ENCODE data around the gene NRXN3. TPM values are rescaled to one million over a fixed set of nuclear protein-coding genes. Genes with fewer than 3 reads are reported as not detected.

NRXN3 gene
- polyA plus RNA-seq, 3 donors, result 0.22 to 0.46 (median 0.27) TPM

- no peak overlapping the region for H3K27ac ChIP-seq (ENCODE audit: low read depth, low read length)
- 88 to 92% (median 90%) methylated on average over 1 of the region's 1 CpG for WGBS, 3 donors
Observed at GRCh38 chr14:79370969-79371368, 1200.8 kb downstream of the NRXN3 start.

- WGBS, 3 donors, result 76 to 87% (median 81%) methylated on average over 6 of the region's 6 CpGs
- no peak overlapping the region for H3K27ac ChIP-seq (ENCODE audit: low read depth, low read length)
Observed at GRCh38 chr14:79373451-79373850, 1203.3 kb downstream of the NRXN3 start.

GRCh38 chr14:79375356-79375755 lies 1205.2 kb downstream of the NRXN3 start:
- WGBS, 3 donors, result 66 to 80% (median 70%) methylated on average over 7 of the region's 7 CpGs
- H3K27ac ChIP-seq (ENCODE audit: low read depth, low read length), result no peak overlapping the region

- 51 to 62% (median 57%) methylated on average over 1 of the region's 1 CpG for WGBS, 3 donors
- no peak overlapping the region for H3K27ac ChIP-seq (ENCODE audit: low read depth, low read length)
Observed at GRCh38 chr14:79376557-79376956, 1206.4 kb downstream of the NRXN3 start.

- H3K27ac ChIP-seq (ENCODE audit: low read depth, low read length), result no peak overlapping the region
- WGBS, 3 donors, result 46 to 88% (median 71%) methylated on average over 2 of the region's 2 CpGs
Observed at GRCh38 chr14:79378020-79378419, 1207.8 kb downstream of the NRXN3 start.

GRCh38 chr14:79379266-79379665 lies 1209.1 kb downstream of the NRXN3 start:
- H3K27ac ChIP-seq (ENCODE audit: low read depth, low read length), result no peak overlapping the region
- 88 to 95% (median 94%) methylated on average over 5 of the region's 5 CpGs for WGBS, 3 donors

- H3K27ac ChIP-seq (ENCODE audit: low read depth, low read length), result no peak overlapping the region
Observed at GRCh38 chr14:79383031-79383430, 1212.9 kb downstream of the NRXN3 start.

GRCh38 chr14:79383475-79383874 lies 1213.3 kb downstream of the NRXN3 start:
- H3K27ac ChIP-seq (ENCODE audit: low read depth, low read length), result no peak overlapping the region
- 45 to 80% (median 59%) methylated on average over 2 of the region's 2 CpGs for WGBS, 3 donors

- H3K27ac ChIP-seq (ENCODE audit: low read depth, low read length), result no peak overlapping the region
Observed at GRCh38 chr14:79395061-79395460, 1224.9 kb downstream of the NRXN3 start.

- 69 to 86% (median 72%) methylated on average over 6 of the region's 6 CpGs for WGBS, 3 donors
- H3K27ac ChIP-seq (ENCODE audit: low read depth, low read length), result no peak overlapping the region
Observed at GRCh38 chr14:79404874-79405511, 1234.8 kb downstream of the NRXN3 start.

GRCh38 chr14:79405512-79405910 lies 1235.3 kb downstream of the NRXN3 start:
- WGBS, 3 donors, result 75 to 84% (median 78%) methylated on average over 2 of the region's 2 CpGs
- H3K27ac ChIP-seq (ENCODE audit: low read depth, low read length), result no peak overlapping the region

- 58 to 89% (median 66%) methylated on average over 2 of the region's 2 CpGs for WGBS, 3 donors
- no peak overlapping the region for H3K27ac ChIP-seq (ENCODE audit: low read depth, low read length)
Observed at GRCh38 chr14:79407572-79407971, 1237.4 kb downstream of the NRXN3 start.

- WGBS, 3 donors, result 83 to 96% (median 88%) methylated on average over 1 of the region's 1 CpG
- H3K27ac ChIP-seq (ENCODE audit: low read depth, low read length), result no peak overlapping the region
Observed at GRCh38 chr14:79408696-79409095, 1238.5 kb downstream of the NRXN3 start.

- H3K27ac ChIP-seq (ENCODE audit: low read depth, low read length), result no peak overlapping the region
- WGBS, 3 donors, result 70 to 81% (median 72%) methylated on average over 3 of the region's 3 CpGs
Observed at GRCh38 chr14:79411403-79412174, 1241.4 kb downstream of the NRXN3 start.

GRCh38 chr14:79412822-79413221 lies 1242.6 kb downstream of the NRXN3 start:
- no peak overlapping the region for H3K27ac ChIP-seq (ENCODE audit: low read depth, low read length)
- 56 to 84% (median 60%) methylated on average over 2 of the region's 2 CpGs for WGBS, 3 donors

GRCh38 chr14:79413734-79414428 lies 1243.7 kb downstream of the NRXN3 start:
- 81 to 90% (median 89%) methylated on average over 4 of the region's 4 CpGs for WGBS, 3 donors

GRCh38 chr14:79415726-79416125 lies 1245.6 kb downstream of the NRXN3 start:
- H3K27ac ChIP-seq (ENCODE audit: low read depth, low read length), result no peak overlapping the region
- 96 to 98% (median 97%) methylated on average over 1 of the region's 1 CpG for WGBS, 3 donors

More at GRCh38 chr14:79413734-79414428, 1243.7 kb downstream of the NRXN3 start:
- H3K27ac ChIP-seq (ENCODE audit: low read depth, low read length), result no peak overlapping the region

GRCh38 chr14:79417961-79418360 lies 1247.8 kb downstream of the NRXN3 start:
- H3K27ac ChIP-seq (ENCODE audit: low read depth, low read length), result no peak overlapping the region
- WGBS, 3 donors, result 69 to 92% (median 81%) methylated on average over 2 of the region's 2 CpGs

- WGBS, 3 donors, result 72 to 73% (median 72%) methylated on average over 5 of the region's 5 CpGs
- H3K27ac ChIP-seq (ENCODE audit: low read depth, low read length), result no peak overlapping the region
Observed at GRCh38 chr14:79418649-79419415, 1248.7 kb downstream of the NRXN3 start.

All from adipose tissue (tissue), 3 donors.